ENCODE measurements around the gene LCN10. TPM values are rescaled to one million over a fixed set of nuclear protein-coding genes. Genes with fewer than 3 reads are reported as not detected.
A peak's percentile ranks its signal among the peaks of the same experiment; 100 is the strongest.
"Not testable (repeated sequence)": the region's sequence is repeated elsewhere in the genome, so short reads cannot be mapped to it uniquely, and the experiment has no call there.

LCN10 gene
- total RNA-seq, 2 experiments from 2014 or later, result 2.6 to 3.2 TPM

DNA sequence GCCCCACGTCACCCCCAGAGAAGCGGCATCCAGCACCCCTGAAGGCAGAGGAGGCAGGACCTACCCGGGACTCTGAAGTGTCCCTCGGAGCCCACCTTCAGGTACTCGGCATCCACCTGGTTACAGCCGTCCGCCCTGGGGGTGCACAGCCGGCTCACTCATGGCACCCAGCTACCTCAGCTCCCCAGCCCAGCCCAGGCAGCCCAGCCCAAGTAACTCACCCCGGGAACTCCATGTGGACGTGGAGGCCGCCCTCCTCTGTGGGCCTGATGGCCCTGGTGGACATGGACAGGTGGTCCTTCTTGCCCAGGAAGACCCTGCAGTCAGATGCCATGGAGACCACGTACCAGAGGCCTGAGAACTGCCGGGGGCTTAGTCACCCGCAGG is 20.9 kb upstream of the LCN10 start:
- POLR2A ChIA-PET, result no interaction called here
- TF ChIP-seq, protein P1, sequence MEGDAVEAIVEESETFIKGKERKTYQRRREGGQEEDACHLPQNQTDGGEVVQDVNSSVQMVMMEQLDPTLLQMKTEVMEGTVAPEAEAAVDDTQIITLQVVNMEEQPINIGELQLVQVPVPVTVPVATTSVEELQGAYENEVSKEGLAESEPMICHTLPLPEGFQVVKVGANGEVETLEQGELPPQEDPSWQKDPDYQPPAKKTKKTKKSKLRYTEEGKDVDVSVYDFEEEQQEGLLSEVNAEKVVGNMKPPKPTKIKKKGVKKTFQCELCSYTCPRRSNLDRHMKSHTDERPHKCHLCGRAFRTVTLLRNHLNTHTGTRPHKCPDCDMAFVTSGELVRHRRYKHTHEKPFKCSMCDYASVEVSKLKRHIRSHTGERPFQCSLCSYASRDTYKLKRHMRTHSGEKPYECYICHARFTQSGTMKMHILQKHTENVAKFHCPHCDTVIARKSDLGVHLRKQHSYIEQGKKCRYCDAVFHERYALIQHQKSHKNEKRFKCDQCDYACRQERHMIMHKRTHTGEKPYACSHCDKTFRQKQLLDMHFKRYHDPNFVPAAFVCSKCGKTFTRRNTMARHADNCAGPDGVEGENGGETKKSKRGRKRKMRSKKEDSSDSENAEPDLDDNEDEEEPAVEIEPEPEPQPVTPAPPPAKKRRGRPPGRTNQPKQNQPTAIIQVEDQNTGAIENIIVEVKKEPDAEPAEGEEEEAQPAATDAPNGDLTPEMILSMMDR (IDR thresholded peaks at IDR 0.05), result no peak
- Mint-ChIP-seq H3K36me3 (ENCODE audit: low read depth) (no peaks in the 10 kb centered on the region), H3K4me3 (no peak overlapping the region), H3K27ac (no peak overlapping the region), H3K27me3 (peaks cover 13% of the 10 kb centered on the region), H3K9me3 (no peaks in the 10 kb centered on the region), H3K4me1 (ENCODE audit: low read depth) (peaks cover 9% of the 10 kb centered on the region)
- ATAC-seq (no peak), DNase-seq (no peak)
- intact Hi-C loops (cut with micrococcal nuclease), result no loop called here
- CTCF ChIA-PET, result interaction anchor here (1.1 kb wide), 1 partner anchor 20 kb away, joined by 3 read pairs; no protein-coding TSS in a partner anchor

DNA sequence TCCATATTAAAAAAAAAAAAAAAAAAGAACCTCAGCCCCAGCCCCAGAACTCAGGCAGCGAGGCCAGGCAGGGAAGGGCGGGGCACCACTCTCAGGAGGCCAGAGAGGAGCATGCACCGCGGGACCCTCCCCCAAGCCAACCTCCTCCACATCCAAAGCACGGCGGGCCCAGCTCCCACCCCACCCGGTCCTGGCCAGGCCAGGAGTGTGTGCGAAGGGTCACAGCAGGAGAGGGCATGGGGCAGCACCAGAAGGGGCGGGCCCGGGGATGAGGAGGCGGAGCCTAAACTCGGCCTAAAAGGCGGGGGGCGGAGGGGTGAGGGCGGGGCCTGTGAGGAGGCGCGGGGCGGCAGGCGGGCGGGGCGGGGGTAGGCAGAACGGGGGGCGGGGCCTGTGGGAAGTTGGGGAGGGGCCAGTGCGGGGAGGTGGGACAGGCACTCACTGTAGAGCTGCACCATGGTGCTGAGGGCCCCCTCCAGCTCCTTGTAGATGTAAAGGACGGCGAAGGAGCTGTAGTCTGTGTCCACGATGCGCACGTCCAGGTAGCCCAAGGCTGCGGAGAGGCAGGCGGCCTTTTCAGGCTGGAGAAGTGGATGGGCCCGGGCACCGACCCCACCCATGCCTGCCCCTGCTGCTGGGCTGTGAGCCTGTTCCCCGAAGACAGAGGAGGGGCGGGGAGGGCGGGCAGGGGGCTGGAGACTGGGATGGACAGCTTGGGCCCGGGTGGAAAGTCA is 20.3 kb upstream of the LCN10 start:
- ChIA-PET POLR2A (no interaction called here), CTCF (interaction anchor here (1.1 to 1.9 kb wide), 2 partner anchors 8 to 21 kb away, joined by 3 to 8 read pairs; no protein-coding TSS in a partner anchor)
- Mint-ChIP-seq H3K4me3 (no peak overlapping the region), H3K9me3 (no peaks in the 10 kb centered on the region), H3K27ac (no peak overlapping the region), H3K4me1 (ENCODE audit: low read depth) (peaks cover 9% of the 10 kb centered on the region), H3K36me3 (ENCODE audit: low read depth) (no peaks in the 10 kb centered on the region), H3K27me3 (peaks cover 12% of the 10 kb centered on the region)
- intact Hi-C loops (cut with micrococcal nuclease), result no loop called here
- ATAC-seq, result peak; percentile 72
- TF ChIP-seq, protein P1 (IDR thresholded peaks at IDR 0.05), result no peak
- peak; percentile 72 for DNase-seq

DNA sequence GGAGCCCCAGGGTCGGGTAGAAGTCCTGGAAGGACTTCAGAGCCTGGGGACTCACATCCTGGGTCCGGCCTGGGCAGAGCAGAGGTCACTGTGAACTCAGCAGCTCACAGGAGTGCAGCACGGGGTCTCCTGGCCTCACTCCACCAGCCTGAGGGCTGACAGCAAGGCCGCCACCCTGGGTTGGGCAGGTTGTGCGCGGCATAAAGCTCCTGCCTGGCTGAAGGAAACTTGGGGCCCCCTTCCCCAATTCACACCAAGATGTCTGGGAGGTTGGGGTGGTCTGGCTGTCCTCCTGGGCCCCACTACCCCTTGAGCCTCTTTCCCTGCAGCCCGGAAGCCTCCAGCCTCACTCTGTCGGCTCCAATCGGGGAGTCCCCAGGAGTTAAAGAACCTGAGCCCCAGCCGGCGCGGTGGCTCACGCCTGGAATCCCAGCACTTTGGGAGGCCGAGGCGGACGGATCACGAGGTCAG is 19.5 kb upstream of the LCN10 start:
- H3K36me3 Mint-ChIP-seq (ENCODE audit: low read depth), result no peaks in the 10 kb centered on the region
- POLR2A ChIA-PET, result no interaction called here
- CTCF ChIA-PET, result interaction anchor here (1.5 to 1.9 kb wide), 2 partner anchors 9 to 26 kb away, joined by 3 to 8 read pairs; no protein-coding TSS in a partner anchor
- no peak overlapping the region for H3K4me3 Mint-ChIP-seq
- H3K27me3 Mint-ChIP-seq, result peaks cover 7% of the 10 kb centered on the region
- TF ChIP-seq, protein P1 (IDR thresholded peaks at IDR 0.05), result no peak
- H3K27ac Mint-ChIP-seq, result no peak overlapping the region
- ATAC-seq (no peak), DNase-seq (no peak)
- intact Hi-C loops (cut with micrococcal nuclease), result no loop called here
- H3K4me1 Mint-ChIP-seq (ENCODE audit: low read depth), result peaks cover 9% of the 10 kb centered on the region
- no peaks in the 10 kb centered on the region for H3K9me3 Mint-ChIP-seq

DNA sequence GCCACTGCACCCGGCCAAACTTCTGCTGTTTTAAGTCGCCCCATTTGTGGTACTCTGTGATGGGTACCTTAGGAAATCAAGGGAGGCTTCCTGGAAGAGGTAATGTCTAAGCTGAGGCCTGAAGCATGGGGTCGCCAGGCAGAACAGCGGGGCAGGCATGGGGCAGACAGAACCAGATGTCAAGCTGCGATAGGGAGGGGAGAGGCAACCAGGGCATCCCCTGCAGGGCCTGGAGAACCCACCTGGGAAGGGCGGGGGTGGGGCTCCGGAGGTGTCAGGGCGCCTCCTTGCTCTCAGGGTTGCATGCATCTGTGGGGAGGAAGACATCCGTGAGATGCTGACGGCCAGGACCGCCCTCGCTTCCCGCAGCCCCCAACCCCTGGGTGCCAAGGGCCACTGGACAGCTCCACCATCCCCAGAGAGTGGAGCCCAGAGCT is 18.8 kb upstream of the LCN10 start:
- CTCF ChIA-PET, result interaction anchor here (1.2 to 1.9 kb wide), 4 partner anchors 9 to 273 kb away, joined by 3 to 8 read pairs (median 4); no protein-coding TSS in a partner anchor

DNA sequence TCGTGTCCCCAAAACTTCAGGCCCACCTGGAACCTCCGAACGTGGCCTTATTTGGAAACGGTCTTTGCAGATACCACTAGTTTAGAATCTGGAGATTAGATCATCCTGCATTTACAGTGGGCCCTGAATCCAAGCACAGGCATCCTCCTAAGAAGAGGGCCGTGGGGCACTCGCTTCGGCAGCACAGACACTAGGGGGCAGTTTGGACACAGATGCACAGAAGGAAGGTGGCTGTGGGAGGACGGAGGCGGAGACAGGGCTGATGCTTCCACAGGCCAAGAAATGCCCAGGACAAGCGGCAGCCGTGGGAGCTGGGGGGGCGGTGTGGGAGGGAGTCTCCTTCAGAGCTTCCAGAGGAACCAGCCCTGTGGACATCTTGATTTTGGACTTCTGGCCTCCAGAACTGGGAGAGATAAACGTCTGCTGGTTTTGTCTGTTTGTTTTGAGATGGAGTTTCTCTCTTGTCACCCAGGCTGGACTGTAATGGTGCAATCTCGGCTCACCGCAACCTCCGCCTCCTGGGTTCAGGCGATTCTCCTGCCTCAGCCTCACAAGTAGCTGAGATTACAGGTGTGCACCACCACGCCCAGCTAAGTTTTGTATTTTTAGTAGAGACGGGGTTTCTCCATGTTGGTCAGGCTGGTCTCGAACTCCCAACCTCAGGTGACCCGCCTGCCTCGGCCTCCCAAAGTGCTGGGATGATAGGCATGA is 18.2 kb upstream of the LCN10 start:
- H3K27me3 Mint-ChIP-seq; H3K9me3 Mint-ChIP-seq; POLR2A ChIA-PET; intact Hi-C loops (cut with micrococcal nuclease); H3K36me3 Mint-ChIP-seq (ENCODE audit: low read depth); H3K4me1 Mint-ChIP-seq (ENCODE audit: low read depth); ATAC-seq; H3K27ac Mint-ChIP-seq; H3K4me3 Mint-ChIP-seq: not testable (repeated sequence)
- DNase-seq, result peak; percentile 55
- CTCF ChIA-PET, result interaction anchor here (1.2 to 1.9 kb wide), 5 partner anchors 10 to 307 kb away, joined by 3 to 8 read pairs (median 5); no protein-coding TSS in a partner anchor

More for the DNA sequence above, 18.8 kb upstream of the LCN10 start:
- H3K4me1 Mint-ChIP-seq (ENCODE audit: low read depth), result peaks cover 2% of the 10 kb centered on the region
- POLR2A ChIA-PET, result no interaction called here
- H3K27ac Mint-ChIP-seq, result no peak overlapping the region
- DNase-seq, result no peak
- TF ChIP-seq, protein P1 (IDR thresholded peaks at IDR 0.05), result no peak
- H3K36me3 Mint-ChIP-seq (ENCODE audit: low read depth), result no peaks in the 10 kb centered on the region
- no peaks in the 10 kb centered on the region for H3K9me3 Mint-ChIP-seq
- H3K4me3 Mint-ChIP-seq, result no peak overlapping the region
- intact Hi-C loops (cut with micrococcal nuclease), result no loop called here
- no peak for ATAC-seq
- H3K27me3 Mint-ChIP-seq, result peaks cover 7% of the 10 kb centered on the region

Data from activated CD8-positive, alpha-beta T cell treated with anti-CD3 and anti-CD28 coated beads for 36 hours (primary cell).